ENCODE measurements around the gene MAPK4. TPM values are rescaled to one million over a fixed set of nuclear protein-coding genes. Genes with fewer than 3 reads are reported as not detected.

MAPK4 gene
- total RNA-seq, 1 donor from 2014 or later, result 16.3 TPM

- Mint-ChIP-seq H3K27me3 (peaks cover 12% of the 10 kb centered on the region), H3K4me1 (ENCODE audit: low read depth) (peaks cover 34% of the 10 kb centered on the region), H3K27ac (no peak overlapping the region), H3K36me3 (ENCODE audit: insufficient read depth) (no peaks in the 10 kb centered on the region), H3K4me3 (ENCODE audit: low read depth) (no peak overlapping the region), H3K9me3 (ENCODE audit: low read depth) (no peaks in the 10 kb centered on the region)
- no peak for DNase-seq (ENCODE audit: low spot score, unreplicated experiment)
- no peak for TF ChIP-seq CTCF (IDR thresholded peaks at IDR 0.05; ENCODE audit: unreplicated experiment)
Observed at GRCh38 chr18:50750546-50750945, 190.7 kb downstream of the MAPK4 start.

DNA sequence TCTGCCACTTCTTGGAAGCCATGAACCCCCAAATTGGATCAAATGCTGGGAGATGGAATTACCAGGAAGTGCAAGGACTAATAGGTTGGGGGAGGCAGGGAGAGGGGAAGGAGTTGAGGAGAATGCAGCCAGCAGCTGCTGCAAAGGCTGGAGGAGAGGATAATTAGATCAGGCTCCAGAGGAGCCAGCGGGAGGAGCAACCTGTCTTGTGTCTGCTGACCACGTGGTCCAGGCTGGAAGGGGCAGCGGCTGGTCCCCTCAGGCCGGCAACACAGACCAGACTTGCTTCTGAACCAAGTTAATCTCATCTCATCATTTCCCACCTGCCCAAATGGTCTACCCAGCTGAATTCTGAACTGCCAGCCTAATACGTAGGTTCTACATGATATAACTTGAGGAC is 191.6 kb downstream of the MAPK4 start:
- DNase-seq (ENCODE audit: low spot score, unreplicated experiment), result no peak
- Mint-ChIP-seq H3K27me3 (peaks cover 13% of the 10 kb centered on the region), H3K27ac (no peak overlapping the region), H3K4me3 (ENCODE audit: low read depth) (no peak overlapping the region), H3K9me3 (ENCODE audit: low read depth) (no peaks in the 10 kb centered on the region), H3K4me1 (ENCODE audit: low read depth) (peaks cover 33% of the 10 kb centered on the region), H3K36me3 (ENCODE audit: insufficient read depth) (no peaks in the 10 kb centered on the region)
- no peak for TF ChIP-seq CTCF (IDR thresholded peaks at IDR 0.05; ENCODE audit: unreplicated experiment)

DNA sequence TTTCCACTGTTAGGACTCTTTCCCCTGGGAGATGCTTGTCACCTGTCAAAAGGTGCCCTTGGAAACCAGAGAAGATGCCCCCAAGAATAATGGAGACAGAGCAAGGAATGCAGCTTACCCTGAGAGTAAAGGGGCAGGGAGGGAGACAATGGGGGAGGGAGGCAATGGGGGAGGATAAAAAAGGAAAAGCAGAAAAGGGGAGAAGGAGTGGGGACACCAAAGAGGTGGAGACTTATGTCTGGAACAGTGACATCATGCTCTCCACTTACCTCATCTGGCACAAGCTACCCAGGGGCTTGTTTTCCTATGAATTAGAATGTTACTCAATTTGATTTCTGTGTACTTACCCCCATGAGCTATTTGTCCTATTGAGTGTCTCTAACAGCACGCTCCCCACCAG is 192.1 kb downstream of the MAPK4 start:
- H3K4me3 Mint-ChIP-seq (ENCODE audit: low read depth), result no peak overlapping the region
- TF ChIP-seq CTCF (IDR thresholded peaks at IDR 0.05; ENCODE audit: unreplicated experiment), result no peak
- no peak overlapping the region for H3K27ac Mint-ChIP-seq
- peaks cover 30% of the 10 kb centered on the region for H3K4me1 Mint-ChIP-seq (ENCODE audit: low read depth)
- no peak for DNase-seq (ENCODE audit: low spot score, unreplicated experiment)
- H3K27me3 Mint-ChIP-seq, result peaks cover 13% of the 10 kb centered on the region
- no peaks in the 10 kb centered on the region for H3K36me3 Mint-ChIP-seq (ENCODE audit: insufficient read depth)
- H3K9me3 Mint-ChIP-seq (ENCODE audit: low read depth), result no peaks in the 10 kb centered on the region

- TF ChIP-seq CTCF (IDR thresholded peaks at IDR 0.05; ENCODE audit: unreplicated experiment), result no peak
- Mint-ChIP-seq H3K4me1 (ENCODE audit: low read depth) (peaks cover 23% of the 10 kb centered on the region), H3K36me3 (ENCODE audit: insufficient read depth) (no peaks in the 10 kb centered on the region), H3K27me3 (peaks cover 13% of the 10 kb centered on the region), H3K4me3 (ENCODE audit: low read depth) (no peak overlapping the region), H3K27ac (no peak overlapping the region), H3K9me3 (ENCODE audit: low read depth) (no peaks in the 10 kb centered on the region)
- DNase-seq (ENCODE audit: low spot score, unreplicated experiment), result no peak
Observed at GRCh38 chr18:50753311-50753710, 193.4 kb downstream of the MAPK4 start.

DNA sequence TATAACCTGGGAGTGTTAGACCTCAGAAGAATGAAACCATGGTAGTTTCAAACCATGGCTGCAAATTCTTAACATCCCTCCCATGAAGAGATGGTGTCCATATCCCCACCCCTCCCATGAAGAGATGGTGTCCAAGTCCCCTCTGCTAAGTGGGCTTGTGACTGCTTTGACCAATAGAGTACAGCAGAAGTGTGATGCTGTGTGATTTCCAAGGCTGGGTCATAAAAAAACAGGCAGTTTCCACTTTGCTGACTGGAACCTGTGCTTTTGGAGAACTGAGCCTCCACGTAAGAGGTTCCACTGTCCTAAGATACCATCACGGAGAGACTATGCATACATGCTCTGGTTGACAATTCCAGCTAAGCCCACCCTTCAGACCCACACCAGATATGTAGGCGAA is 194.4 kb downstream of the MAPK4 start:
- TF ChIP-seq CTCF (IDR thresholded peaks at IDR 0.05; ENCODE audit: unreplicated experiment), result no peak
- Mint-ChIP-seq H3K4me1 (ENCODE audit: low read depth) (peaks cover 13% of the 10 kb centered on the region), H3K4me3 (ENCODE audit: low read depth) (no peak overlapping the region), H3K9me3 (ENCODE audit: low read depth) (no peaks in the 10 kb centered on the region), H3K27me3 (peaks cover 13% of the 10 kb centered on the region), H3K36me3 (ENCODE audit: insufficient read depth) (no peaks in the 10 kb centered on the region), H3K27ac (no peak overlapping the region)
- no peak for DNase-seq (ENCODE audit: low spot score, unreplicated experiment)

Measured in progenitor cell of endocrine pancreas (in vitro differentiated cells).